Gastroesophageal sphincter (tissue), 4 donors: ENCODE data around the gene FANCC. TPM values are rescaled to one million over a fixed set of nuclear protein-coding genes. Genes with fewer than 3 reads are reported as not detected.
"Not testable (repeated sequence)": the region's sequence is repeated elsewhere in the genome, so short reads cannot be mapped to it uniquely, and the experiment has no call there.

ENCODE experiments used
- ATAC-seq: fragments of 150-250 bp; one replicate; pipeline ENCODE4 v1.9.1; 2016; ENCODE audit warnings: mild to moderate bottlenecking, moderate library complexity
- H3K27ac ChIP-seq, 4 donors: fragments of 200-600 bp; sonication (generic) in 3 of 4; 1 replicate in 3 of 4; 2 replicates in 1 of 4; pipeline ENCODE4 v1.5.1; 2016 to 2019
- H3K27me3 ChIP-seq: fragments of 200-600 bp; sonication (generic); one replicate; pipeline ENCODE4 v1.5.1; 2019
- H3K36me3 ChIP-seq, 2 donors: fragments of 200-600 bp; sonication (generic); one replicate each; pipeline ENCODE4 v1.5.1; 2019; ENCODE audit warnings: control low read depth in 1 of 2
- H3K4me1 ChIP-seq, 3 donors: fragments of 200-600 bp; sonication (generic); 1 replicate in 2 of 3; 2 replicates in 1 of 3; pipeline ENCODE4 v1.5.1; 2016 to 2019; ENCODE audit warnings: control low read depth in 2 of 3
- H3K4me3 ChIP-seq, 2 donors: fragments of 200-600 bp; sonication (generic); one replicate each; pipeline ENCODE4 v1.5.1; 2019; ENCODE audit warnings: mild to moderate bottlenecking in 1 of 2, moderate library complexity in 1 of 2
- H3K9me3 ChIP-seq, 3 donors: fragments of 200-600 bp; sonication (generic); one replicate each; pipeline ENCODE4 v1.5.1; 2017 to 2019; ENCODE audit warnings: control low read depth in 2 of 3
- EP300 ChIP-seq: sonication (generic); formaldehyde crosslinking; IDR thresholded peaks from one replicate; pipeline ENCODE4 v1.6.1; 2017; ENCODE audit warnings: antibody characterized with exemption, mild to moderate bottlenecking
- POLR2A ChIP-seq, 2 donors: fragments of 450-650 bp; IDR thresholded peaks; one replicate each; pipeline ENCODE4 v1.6.1; 2017; ENCODE audit warnings: antibody characterized with exemption in 2 of 2, mild to moderate bottlenecking in 2 of 2, moderate library complexity in 1 of 2
- POLR2AphosphoS5 ChIP-seq: sonication (generic); formaldehyde crosslinking; IDR thresholded peaks from one replicate; pipeline ENCODE4 v1.6.1; 2017; ENCODE audit warnings: antibody characterized with exemption
- WGBS, 2 donors: methylation state at CpG; one replicate each; pipeline ENCODE4 v1.1.5; 2018; ENCODE audit warnings: low coverage in 1 of 2; 5-methylcytosine and 5-hydroxymethylcytosine counted together
- total RNA-seq, 4 donors: library from RNA; depleted of rRNA; stranded (reverse); fragments of >200 nt; gene quantifications; one replicate each; pipeline ENCODE4 v1.1.0, GENCODE V29; 2016
- TF ChIP-seq, protein P1 (sequence below), 4 experiments: fragments of 200-600 bp in 2 of 4; fragments of 450-650 bp in 2 of 4; sonication (generic) in 1 of 4; IDR thresholded peaks; one replicate each; pipeline ENCODE4 v1.5.1; 2017 to 2019; ENCODE audit warnings: antibody characterized with exemption in 4 of 4, mild to moderate bottlenecking in 2 of 4, moderate library complexity in 2 of 4

The FANCC gene
- total RNA-seq, 4 donors from 2014 or later, result 4.9 to 9.4 (median 7.4) TPM

- Histone ChIP-seq H3K27ac (no peak overlapping the region), H3K4me1 (peaks cover 0 to 15% (median 2%) of the 10 kb centered on the region in 3 donors), H3K4me3 (no peak overlapping the region), H3K9me3 (no peaks in the 10 kb centered on the region), H3K36me3 (no peaks in the 10 kb centered on the region), H3K27me3 (no peaks in the 10 kb centered on the region)
- WGBS, 2 donors, result 69 to 90% methylated on average over 1 to 2 of the region's 4 CpGs
- TF ChIP-seq, protein P1, sequence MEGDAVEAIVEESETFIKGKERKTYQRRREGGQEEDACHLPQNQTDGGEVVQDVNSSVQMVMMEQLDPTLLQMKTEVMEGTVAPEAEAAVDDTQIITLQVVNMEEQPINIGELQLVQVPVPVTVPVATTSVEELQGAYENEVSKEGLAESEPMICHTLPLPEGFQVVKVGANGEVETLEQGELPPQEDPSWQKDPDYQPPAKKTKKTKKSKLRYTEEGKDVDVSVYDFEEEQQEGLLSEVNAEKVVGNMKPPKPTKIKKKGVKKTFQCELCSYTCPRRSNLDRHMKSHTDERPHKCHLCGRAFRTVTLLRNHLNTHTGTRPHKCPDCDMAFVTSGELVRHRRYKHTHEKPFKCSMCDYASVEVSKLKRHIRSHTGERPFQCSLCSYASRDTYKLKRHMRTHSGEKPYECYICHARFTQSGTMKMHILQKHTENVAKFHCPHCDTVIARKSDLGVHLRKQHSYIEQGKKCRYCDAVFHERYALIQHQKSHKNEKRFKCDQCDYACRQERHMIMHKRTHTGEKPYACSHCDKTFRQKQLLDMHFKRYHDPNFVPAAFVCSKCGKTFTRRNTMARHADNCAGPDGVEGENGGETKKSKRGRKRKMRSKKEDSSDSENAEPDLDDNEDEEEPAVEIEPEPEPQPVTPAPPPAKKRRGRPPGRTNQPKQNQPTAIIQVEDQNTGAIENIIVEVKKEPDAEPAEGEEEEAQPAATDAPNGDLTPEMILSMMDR (IDR thresholded peaks at IDR 0.05), result no peak
- no peak for ATAC-seq
These were observed 46.7 kb downstream of the FANCC start for GRCh38 chr9:95270790-95271189.

GRCh38 chr9:95269803-95270773 lies 47.4 kb downstream of the FANCC start:
- ATAC-seq, H3K27ac ChIP-seq, H3K4me3 ChIP-seq, H3K36me3 ChIP-seq, H3K9me3 ChIP-seq, H3K27me3 ChIP-seq: not testable (repeated sequence)
- peaks cover 0 to 22% (median 2%) of the 10 kb centered on the region in 3 donors for H3K4me1 ChIP-seq
- 76 to 82% methylated on average over 11 to 13 of the region's 18 CpGs for WGBS, 2 donors

GRCh38 chr9:95268681-95269080 lies 48.8 kb downstream of the FANCC start:
- no peak overlapping the region for H3K27ac ChIP-seq
- peak; percentile 76 for ATAC-seq
- WGBS, 2 donors, result 12 to 29% methylated on average over 2 of the region's 2 CpGs

DNA sequence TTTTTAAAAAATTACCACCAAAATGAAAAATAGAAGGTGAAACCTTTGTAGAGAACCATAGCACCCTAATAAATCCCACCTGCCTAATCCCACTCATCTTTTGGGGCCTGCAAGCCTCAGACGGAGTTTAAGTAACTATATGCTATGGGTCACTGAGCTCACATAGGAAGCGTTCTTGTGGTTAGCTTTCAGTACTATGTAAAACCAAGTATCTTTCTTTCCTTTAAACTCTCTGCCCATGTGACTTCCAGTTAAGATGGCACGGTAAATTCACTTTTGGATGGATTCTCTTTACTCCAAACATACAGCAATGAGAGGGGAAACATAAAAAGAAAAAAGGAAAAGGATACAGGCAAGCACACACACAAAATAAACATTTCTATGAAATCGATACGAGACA lies 50.9 kb downstream of the FANCC start:
- no peak overlapping the region for H3K4me3 ChIP-seq
- H3K4me1 ChIP-seq, result peaks cover 0 to 26% (median 2%) of the 10 kb centered on the region in 3 donors
- ATAC-seq, result no peak
- H3K27me3 ChIP-seq, result no peaks in the 10 kb centered on the region
- H3K27ac ChIP-seq, result no peak overlapping the region
- no peaks in the 10 kb centered on the region for H3K9me3 ChIP-seq
- H3K36me3 ChIP-seq, result no peaks in the 10 kb centered on the region
- no peak for TF ChIP-seq EP300
- 70 to 100% methylated on average over 2 to 4 of the region's 5 CpGs for WGBS, 2 donors

More at GRCh38 chr9:95268681-95269080, 48.8 kb downstream of the FANCC start:
- no peaks in the 10 kb centered on the region for H3K27me3 ChIP-seq
- no peak overlapping the region for H3K4me3 ChIP-seq
- no peaks in the 10 kb centered on the region for H3K9me3 ChIP-seq
- no peaks in the 10 kb centered on the region for H3K36me3 ChIP-seq
- TF ChIP-seq, protein P1 (IDR thresholded peaks at IDR 0.05), result peak in 3 of 4 experiments; percentile 47 to 66 (median 48)
- no peak for TF ChIP-seq EP300
- H3K4me1 ChIP-seq, result peaks cover 0 to 26% (median 2%) of the 10 kb centered on the region in 3 donors

GRCh38 chr9:95265960-95266359 lies 51.5 kb downstream of the FANCC start:
- Histone ChIP-seq H3K4me1 (peaks cover 0 to 26% (median 2%) of the 10 kb centered on the region in 3 donors), H3K27ac (no peak overlapping the region), H3K36me3 (no peaks in the 10 kb centered on the region), H3K4me3 (no peak overlapping the region), H3K9me3 (no peaks in the 10 kb centered on the region), H3K27me3 (no peaks in the 10 kb centered on the region)
- no peak for TF ChIP-seq POLR2A (IDR thresholded peaks at IDR 0.05)
- no peak for ATAC-seq
- 60 to 61% methylated on average over 3 of the region's 3 CpGs for WGBS, 2 donors

DNA sequence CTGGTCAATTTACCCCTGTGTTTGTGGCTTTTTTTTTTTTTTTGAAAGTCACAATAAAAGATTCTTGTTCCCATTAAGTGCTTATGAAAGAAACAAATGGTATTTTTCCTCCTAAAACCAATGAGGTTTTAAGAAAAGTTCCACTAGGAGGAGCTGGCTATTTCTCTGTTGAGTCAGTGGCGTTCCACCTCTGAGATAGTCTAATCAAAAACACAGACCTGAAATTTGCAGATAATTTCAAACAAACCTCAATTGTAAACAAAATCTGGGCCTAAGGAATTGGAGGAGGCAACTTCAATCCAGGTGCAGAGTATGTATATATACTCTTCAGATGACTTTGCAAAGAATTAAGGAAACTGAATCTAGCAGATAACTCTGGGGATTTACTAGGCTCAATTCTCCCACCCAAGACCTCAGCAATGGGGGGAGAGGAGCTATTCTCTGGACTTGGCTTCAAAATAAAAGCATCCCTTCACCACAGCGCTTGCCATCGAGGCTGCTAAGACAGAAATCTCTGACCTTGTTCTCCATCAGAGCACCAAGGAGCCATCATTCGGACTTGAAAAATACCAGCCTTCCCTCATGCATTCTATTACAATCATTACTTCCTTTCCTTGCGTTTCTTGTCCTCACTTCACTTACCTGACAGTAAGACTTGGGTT lies 52.4 kb downstream of the FANCC start:
- H3K4me1 ChIP-seq, result peaks cover 0 to 26% (median 2%) of the 10 kb centered on the region in 3 donors
- TF ChIP-seq POLR2AphosphoS5, result no peak
- TF ChIP-seq, protein P1 (IDR thresholded peaks at IDR 0.05), result peak in 3 of 4 experiments; percentile 23 to 40 (median 30)
- no peaks in the 10 kb centered on the region for H3K36me3 ChIP-seq
- no peaks in the 10 kb centered on the region for H3K9me3 ChIP-seq
- WGBS, 2 donors, result 70 to 74% methylated on average over 5 of the region's 5 CpGs
- H3K27ac ChIP-seq, result no peak overlapping the region
- no peak for ATAC-seq
- no peak overlapping the region for H3K4me3 ChIP-seq
- no peaks in the 10 kb centered on the region for H3K27me3 ChIP-seq
